Esophagus squamous epithelium (tissue), 4 donors: ENCODE results near the gene CHTOP.

Experiments
- POLR2A ChIP-seq, 4 donors: fragments of 450-650 bp; IDR thresholded peaks; one replicate each; pipeline ENCODE4 v1.6.1; 2017; ENCODE audit warnings: antibody characterized with exemption in 4 of 4, mild to moderate bottlenecking in 4 of 4, moderate library complexity in 3 of 4
- TF ChIP-seq, protein P1 (sequence below), 6 experiments: fragments of 450-650 bp in 4 of 6; fragments of 200-600 bp in 2 of 6; sonication (generic) in 2 of 6; IDR thresholded peaks; one replicate each; pipeline ENCODE4 v1.5.1; 2016 to 2019; ENCODE audit warnings: antibody characterized with exemption in 6 of 6, mild to moderate bottlenecking in 4 of 6, moderate library complexity in 4 of 6

DNA sequence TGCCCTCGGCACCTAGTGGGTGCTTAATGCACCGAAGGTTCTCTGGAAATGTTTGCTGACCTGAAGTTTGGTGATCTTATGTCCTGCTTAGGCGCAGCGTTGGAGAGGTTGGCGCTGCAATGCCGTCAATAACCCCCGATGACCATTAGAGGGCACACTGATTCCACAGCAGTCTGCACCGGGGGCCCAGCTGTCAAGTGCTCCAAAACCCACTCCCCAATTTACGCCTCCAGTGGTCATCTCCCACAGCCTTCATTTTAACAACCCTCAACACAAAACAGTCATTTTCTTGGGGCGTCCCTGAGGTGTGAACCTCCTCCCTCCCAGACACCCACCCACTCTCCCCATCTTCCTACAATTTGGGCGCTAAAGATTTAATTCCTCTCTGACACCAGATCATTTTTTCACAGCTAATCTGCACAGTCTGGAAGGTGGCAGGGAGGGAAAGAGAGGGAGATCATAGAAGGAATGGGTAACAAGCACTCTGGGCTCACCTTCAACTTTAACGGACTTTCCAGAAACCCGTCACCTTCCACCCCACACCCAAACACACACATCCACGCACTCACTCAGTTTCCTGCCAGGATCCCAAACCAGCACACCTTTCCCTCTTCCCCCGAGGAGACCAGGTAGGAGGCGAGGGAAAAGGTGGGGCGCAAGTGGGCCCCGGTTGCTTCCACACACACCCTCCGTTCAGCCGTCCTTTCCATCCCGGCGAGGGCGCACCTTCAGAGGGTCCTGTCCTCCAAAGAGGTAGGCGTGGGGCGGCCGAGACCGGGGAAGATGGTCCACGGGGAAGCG is 44.1 kb downstream of the CHTOP start:
- TF ChIP-seq, protein P1, sequence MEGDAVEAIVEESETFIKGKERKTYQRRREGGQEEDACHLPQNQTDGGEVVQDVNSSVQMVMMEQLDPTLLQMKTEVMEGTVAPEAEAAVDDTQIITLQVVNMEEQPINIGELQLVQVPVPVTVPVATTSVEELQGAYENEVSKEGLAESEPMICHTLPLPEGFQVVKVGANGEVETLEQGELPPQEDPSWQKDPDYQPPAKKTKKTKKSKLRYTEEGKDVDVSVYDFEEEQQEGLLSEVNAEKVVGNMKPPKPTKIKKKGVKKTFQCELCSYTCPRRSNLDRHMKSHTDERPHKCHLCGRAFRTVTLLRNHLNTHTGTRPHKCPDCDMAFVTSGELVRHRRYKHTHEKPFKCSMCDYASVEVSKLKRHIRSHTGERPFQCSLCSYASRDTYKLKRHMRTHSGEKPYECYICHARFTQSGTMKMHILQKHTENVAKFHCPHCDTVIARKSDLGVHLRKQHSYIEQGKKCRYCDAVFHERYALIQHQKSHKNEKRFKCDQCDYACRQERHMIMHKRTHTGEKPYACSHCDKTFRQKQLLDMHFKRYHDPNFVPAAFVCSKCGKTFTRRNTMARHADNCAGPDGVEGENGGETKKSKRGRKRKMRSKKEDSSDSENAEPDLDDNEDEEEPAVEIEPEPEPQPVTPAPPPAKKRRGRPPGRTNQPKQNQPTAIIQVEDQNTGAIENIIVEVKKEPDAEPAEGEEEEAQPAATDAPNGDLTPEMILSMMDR (IDR thresholded peaks at IDR 0.05) = peak; percentile 74 to 84 (median 79)
- no peak for TF ChIP-seq POLR2A (IDR thresholded peaks at IDR 0.05)
